T-helper 2 cell treated with Interferon-gamma antibody and Interleukin-4, amounts not matched to agents 5 μg/mL and 100 μg/mL, for 36 hours (primary cell): ENCODE data around the gene BCR.

Experiments used
- DNase-seq: peaks from one replicate; pipeline ENCODE4 v3.0.0; 2021; ENCODE audit warnings: low spot score
- H3K27ac Mint-ChIP-seq: one replicate; pipeline ENCODE4 v1.8.0; 2021; ENCODE audit warnings: mild to moderate bottlenecking, mixed read lengths
- H3K27me3 Mint-ChIP-seq: one replicate; pipeline ENCODE4 v1.8.0; 2021; ENCODE audit warnings: low read depth, mixed read lengths
- H3K36me3 Mint-ChIP-seq: one replicate; pipeline ENCODE4 v1.8.0; 2021; ENCODE audit warnings: low read depth, mixed read lengths
- H3K4me1 Mint-ChIP-seq: one replicate; pipeline ENCODE4 v1.8.0; 2021; ENCODE audit warnings: low read depth, mixed read lengths
- H3K4me3 Mint-ChIP-seq: one replicate; pipeline ENCODE4 v1.8.0; 2022; ENCODE audit warnings: mild to moderate bottlenecking, moderate library complexity, mixed read lengths
- H3K9me3 Mint-ChIP-seq: one replicate; pipeline ENCODE4 v1.8.0; 2021; ENCODE audit warnings: mixed read lengths

The BCR gene

GRCh38 chr22:23285236-23285635, 104.9 kb downstream of the BCR start:
- peaks cover 8% of the 10 kb centered on the region for H3K36me3 Mint-ChIP-seq
- DNase-seq: no peak
- H3K27ac Mint-ChIP-seq: no peak overlapping the region
- H3K4me1 Mint-ChIP-seq: no peaks in the 10 kb centered on the region
- no peaks in the 10 kb centered on the region for H3K27me3 Mint-ChIP-seq
- no peaks in the 10 kb centered on the region for H3K9me3 Mint-ChIP-seq
- no peak overlapping the region for H3K4me3 Mint-ChIP-seq

- H3K27ac Mint-ChIP-seq: no peak overlapping the region
- H3K36me3 Mint-ChIP-seq: peaks cover 11% of the 10 kb centered on the region
- H3K4me1 Mint-ChIP-seq: no peaks in the 10 kb centered on the region
- H3K9me3 Mint-ChIP-seq: no peaks in the 10 kb centered on the region
- H3K4me3 Mint-ChIP-seq: no peak overlapping the region
- H3K27me3 Mint-ChIP-seq: no peaks in the 10 kb centered on the region
- DNase-seq: no peak
These were observed 105.4 kb downstream of the BCR start for GRCh38 chr22:23285734-23286133.

- H3K9me3 Mint-ChIP-seq: no peaks in the 10 kb centered on the region
- no peak overlapping the region for H3K27ac Mint-ChIP-seq
- no peaks in the 10 kb centered on the region for H3K27me3 Mint-ChIP-seq
- H3K4me1 Mint-ChIP-seq: no peaks in the 10 kb centered on the region
- DNase-seq: no peak
- no peak overlapping the region for H3K4me3 Mint-ChIP-seq
- H3K36me3 Mint-ChIP-seq: peaks cover 9% of the 10 kb centered on the region
These were observed 106.0 kb downstream of the BCR start for GRCh38 chr22:23286296-23286695.

- Mint-ChIP-seq H3K27me3 (no peaks in the 10 kb centered on the region), H3K4me3 (no peak overlapping the region), H3K9me3 (no peaks in the 10 kb centered on the region), H3K4me1 (no peaks in the 10 kb centered on the region), H3K36me3 (peaks cover 10% of the 10 kb centered on the region), H3K27ac (no peak overlapping the region)
- DNase-seq: no peak
These were observed 107.1 kb downstream of the BCR start for GRCh38 chr22:23287136-23288095.

DNA sequence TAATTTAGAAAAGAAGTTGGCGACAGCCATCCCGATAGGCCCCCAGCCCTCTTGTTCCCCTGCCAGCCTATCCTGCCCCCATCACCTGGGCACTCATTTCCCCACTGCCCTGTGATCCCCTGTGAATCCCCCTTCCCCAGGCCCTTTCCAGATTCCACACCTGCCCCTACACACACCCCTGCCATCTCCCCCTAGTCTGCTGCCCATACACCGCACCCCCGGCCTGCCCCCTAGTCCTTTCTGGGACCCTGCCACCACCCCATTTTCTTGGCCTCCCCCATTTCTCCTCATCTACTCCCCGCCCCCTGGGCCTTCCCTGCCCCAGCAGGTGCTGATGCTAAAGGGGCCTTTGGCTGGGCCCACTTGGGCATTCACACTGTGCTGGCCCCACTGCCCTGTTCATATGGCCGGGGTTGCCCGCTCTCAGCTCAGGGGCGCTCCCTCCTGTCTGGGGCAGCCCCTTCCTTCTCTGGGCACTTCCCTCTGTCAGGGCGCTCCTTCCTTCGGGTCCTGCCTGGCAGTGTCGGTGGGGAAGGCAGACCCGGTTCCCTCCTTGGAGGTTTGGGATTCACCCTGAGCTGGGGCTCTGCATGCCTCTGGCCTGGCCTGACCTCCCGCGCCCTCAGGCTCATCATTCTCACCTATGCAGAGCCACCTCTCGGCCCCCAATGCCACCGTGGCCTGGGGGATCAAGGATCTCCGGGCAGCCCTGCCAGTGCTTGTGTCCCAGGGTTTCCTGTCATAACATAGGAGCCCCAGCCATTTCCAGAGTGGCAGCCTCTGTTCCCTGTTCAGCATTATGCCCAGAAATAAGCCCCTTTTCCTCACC, 108.2 kb downstream of the BCR start:
- Mint-ChIP-seq H3K9me3 (no peaks in the 10 kb centered on the region), H3K4me1 (no peaks in the 10 kb centered on the region), H3K27ac (no peak overlapping the region), H3K36me3 (peaks cover 15% of the 10 kb centered on the region), H3K4me3 (no peak overlapping the region), H3K27me3 (no peaks in the 10 kb centered on the region)
- no peak for DNase-seq

DNA sequence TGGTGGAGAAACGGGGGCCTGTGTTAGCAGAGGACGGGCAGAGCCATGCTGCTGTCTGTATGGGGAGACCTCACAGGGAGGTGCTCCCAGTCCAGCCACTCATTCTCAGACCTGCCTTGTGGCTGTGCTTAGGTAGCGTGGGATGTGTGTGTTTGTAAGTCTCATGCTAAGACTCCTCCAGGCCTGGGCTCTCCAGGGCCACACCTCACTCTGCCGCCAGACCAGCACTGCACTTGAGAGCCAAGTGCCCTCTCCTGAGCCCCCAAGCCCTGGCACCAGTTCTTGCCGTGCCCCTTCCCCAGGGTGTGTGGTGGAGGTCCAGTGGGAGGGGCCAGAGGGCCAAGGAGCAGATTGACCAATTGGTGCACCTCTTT, 108.8 kb downstream of the BCR start:
- Mint-ChIP-seq H3K27ac (no peak overlapping the region), H3K4me1 (no peaks in the 10 kb centered on the region), H3K36me3 (peaks cover 20% of the 10 kb centered on the region), H3K27me3 (no peaks in the 10 kb centered on the region), H3K4me3 (no peak overlapping the region), H3K9me3 (no peaks in the 10 kb centered on the region)
- no peak for DNase-seq

GRCh38 chr22:23289851-23290724, 109.8 kb downstream of the BCR start:
- no peaks in the 10 kb centered on the region for H3K9me3 Mint-ChIP-seq
- no peak overlapping the region for H3K27ac Mint-ChIP-seq
- H3K4me3 Mint-ChIP-seq: no peak overlapping the region
- DNase-seq: peak; percentile 20
- peaks cover 25% of the 10 kb centered on the region for H3K36me3 Mint-ChIP-seq
- H3K4me1 Mint-ChIP-seq: no peaks in the 10 kb centered on the region
- no peaks in the 10 kb centered on the region for H3K27me3 Mint-ChIP-seq

GRCh38 chr22:23291806-23292452, 111.6 kb downstream of the BCR start:
- Mint-ChIP-seq H3K4me1 (no peaks in the 10 kb centered on the region), H3K9me3 (no peaks in the 10 kb centered on the region), H3K27me3 (no peaks in the 10 kb centered on the region), H3K27ac (no peak overlapping the region), H3K4me3 (no peak overlapping the region), H3K36me3 (peaks cover 25% of the 10 kb centered on the region)
- DNase-seq: no peak

DNA sequence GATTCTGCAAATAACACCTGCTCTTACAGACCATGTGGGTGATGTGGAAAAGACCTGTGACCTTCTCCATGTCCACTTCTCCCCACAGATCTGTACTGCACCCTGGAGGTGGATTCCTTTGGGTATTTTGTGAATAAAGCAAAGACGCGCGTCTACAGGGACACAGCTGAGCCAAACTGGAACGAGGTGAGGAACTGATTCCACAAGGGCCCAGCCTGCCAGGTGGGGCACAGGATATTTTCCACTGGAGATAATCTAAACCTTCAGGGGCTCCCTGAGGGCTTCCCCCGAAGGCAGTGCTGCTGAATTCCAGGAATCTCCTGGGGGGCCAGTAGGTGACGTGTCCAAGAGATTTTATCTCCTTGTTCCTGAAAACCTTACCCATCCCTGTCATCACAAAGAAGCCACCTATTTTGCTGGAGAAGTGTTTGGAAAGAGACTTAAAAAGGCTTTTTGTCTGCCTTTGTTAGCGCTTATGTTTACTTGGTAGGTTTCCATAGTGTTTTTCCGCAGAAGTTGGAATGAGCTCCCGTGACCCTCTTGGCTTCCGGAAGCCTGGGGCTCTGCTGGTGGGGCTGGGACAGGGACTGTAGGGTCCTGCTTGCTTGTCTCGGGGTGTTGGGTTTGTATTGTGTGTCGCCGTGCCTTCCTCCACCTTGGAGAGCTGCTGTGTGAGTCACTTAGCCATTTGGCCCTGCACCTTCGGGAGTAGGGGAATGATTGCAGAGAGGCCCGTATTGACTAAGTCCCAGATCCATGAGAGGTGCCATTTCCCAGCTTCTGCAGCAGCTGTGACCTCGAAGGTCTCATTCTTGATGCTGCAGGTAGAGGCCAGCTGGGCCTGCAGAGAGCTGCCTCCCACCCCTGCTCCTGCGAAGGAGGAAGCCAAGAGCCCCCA, 112.4 kb downstream of the BCR start:
- H3K27me3 Mint-ChIP-seq: no peaks in the 10 kb centered on the region
- H3K9me3 Mint-ChIP-seq: no peaks in the 10 kb centered on the region
- peaks cover 25% of the 10 kb centered on the region for H3K36me3 Mint-ChIP-seq
- H3K27ac Mint-ChIP-seq: no peak overlapping the region
- no peak overlapping the region for H3K4me3 Mint-ChIP-seq
- no peaks in the 10 kb centered on the region for H3K4me1 Mint-ChIP-seq
- DNase-seq: no peak

GRCh38 chr22:23293720-23294119, 113.4 kb downstream of the BCR start:
- DNase-seq: no peak
- no peaks in the 10 kb centered on the region for H3K27me3 Mint-ChIP-seq
- no peak overlapping the region for H3K27ac Mint-ChIP-seq

DNA sequence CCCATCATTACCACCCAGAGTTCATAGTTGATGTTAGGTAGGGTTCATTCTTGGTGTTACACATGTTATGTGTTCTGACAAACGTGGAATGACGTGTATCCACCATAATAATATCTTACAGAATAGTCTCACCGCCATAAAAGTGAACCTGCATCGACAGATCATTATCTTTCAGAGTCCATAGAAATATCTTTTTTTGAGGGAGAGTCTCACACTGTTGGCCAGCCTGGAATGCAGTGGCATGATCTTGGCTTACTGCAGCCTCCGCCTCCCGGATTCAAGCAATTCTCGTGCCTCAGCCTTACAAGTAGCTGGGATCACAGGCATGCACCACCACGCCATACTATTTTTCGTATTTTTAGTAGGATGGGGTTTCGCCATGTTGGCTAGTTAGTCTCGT, 113.9 kb downstream of the BCR start:
- H3K4me1 Mint-ChIP-seq: no peaks in the 10 kb centered on the region
- no peak overlapping the region for H3K4me3 Mint-ChIP-seq
- no peaks in the 10 kb centered on the region for H3K27me3 Mint-ChIP-seq
- no peak for DNase-seq
- H3K36me3 Mint-ChIP-seq: peaks cover 25% of the 10 kb centered on the region
- no peaks in the 10 kb centered on the region for H3K9me3 Mint-ChIP-seq
- no peak overlapping the region for H3K27ac Mint-ChIP-seq

More at GRCh38 chr22:23293720-23294119, 113.4 kb downstream of the BCR start:
- no peak overlapping the region for H3K4me3 Mint-ChIP-seq
- no peaks in the 10 kb centered on the region for H3K4me1 Mint-ChIP-seq
- no peaks in the 10 kb centered on the region for H3K9me3 Mint-ChIP-seq
- H3K36me3 Mint-ChIP-seq: peaks cover 25% of the 10 kb centered on the region

DNA sequence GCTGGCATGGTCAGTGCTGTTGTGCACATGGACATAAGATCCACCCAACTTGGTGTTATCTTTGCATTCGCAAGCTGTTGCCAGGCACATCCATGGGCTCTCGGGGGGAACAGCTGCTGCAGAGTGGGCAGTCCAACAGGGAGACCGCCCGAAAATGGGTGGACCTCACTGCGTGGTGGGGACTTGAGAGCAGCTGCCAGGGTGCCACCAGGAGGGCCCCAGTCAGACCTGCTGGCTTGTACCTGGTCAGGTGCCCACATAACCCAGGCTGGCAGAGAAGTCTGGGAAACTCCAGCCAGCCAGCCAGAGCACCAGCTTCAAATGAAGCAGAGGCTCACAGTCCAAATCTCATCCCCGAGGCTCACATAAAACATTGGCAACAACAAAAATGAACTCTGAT, 120.2 kb downstream of the BCR start:
- Mint-ChIP-seq H3K27me3 (no peaks in the 10 kb centered on the region), H3K27ac (no peak overlapping the region), H3K9me3 (no peaks in the 10 kb centered on the region), H3K4me3 (no peak overlapping the region), H3K4me1 (no peaks in the 10 kb centered on the region), H3K36me3 (peaks cover 2% of the 10 kb centered on the region)
- no peak for DNase-seq
